ENCODE measurements around the gene KLF14.
"Not testable (repeated sequence)": the region's sequence is repeated elsewhere in the genome, so short reads cannot be mapped to it uniquely, and the experiment has no call there.

The KLF14 gene

GRCh38 chr7:130703851-130704250 is 30.2 kb downstream of the KLF14 start:
- peaks cover 20% of the 10 kb centered on the region for H3K9me3 Mint-ChIP-seq
- peaks cover 5% of the 10 kb centered on the region for H3K36me3 Mint-ChIP-seq (ENCODE audit: low read depth)
- peaks cover 5% of the 10 kb centered on the region for H3K27me3 Mint-ChIP-seq (ENCODE audit: low read depth, poor library complexity)
- H3K27ac Mint-ChIP-seq = no peak overlapping the region
- TF ChIP-seq CTCF (IDR thresholded peaks at IDR 0.05) = no peak
- no peak for DNase-seq
- no peaks in the 10 kb centered on the region for H3K4me1 Mint-ChIP-seq
- no peak overlapping the region for H3K4me3 Mint-ChIP-seq

- TF ChIP-seq CTCF (IDR thresholded peaks at IDR 0.05) = no peak
- H3K27ac Mint-ChIP-seq = no peak overlapping the region
- peaks cover 12% of the 10 kb centered on the region for H3K9me3 Mint-ChIP-seq
- H3K4me3 Mint-ChIP-seq = no peak overlapping the region
- no peaks in the 10 kb centered on the region for H3K27me3 Mint-ChIP-seq (ENCODE audit: low read depth, poor library complexity)
- no peaks in the 10 kb centered on the region for H3K4me1 Mint-ChIP-seq
- no peak for DNase-seq
- H3K36me3 Mint-ChIP-seq (ENCODE audit: low read depth) = peaks cover 5% of the 10 kb centered on the region
Observed at GRCh38 chr7:130701650-130702049, 32.4 kb downstream of the KLF14 start.

GRCh38 chr7:130700760-130701159 is 33.2 kb downstream of the KLF14 start:
- no peak overlapping the region for H3K27ac Mint-ChIP-seq
- H3K4me1 Mint-ChIP-seq = no peaks in the 10 kb centered on the region
- no peak for TF ChIP-seq CTCF (IDR thresholded peaks at IDR 0.05)
- no peak overlapping the region for H3K4me3 Mint-ChIP-seq
- H3K27me3 Mint-ChIP-seq (ENCODE audit: low read depth, poor library complexity) = no peaks in the 10 kb centered on the region
- DNase-seq = no peak
- H3K9me3 Mint-ChIP-seq = peaks cover 4% of the 10 kb centered on the region
- H3K36me3 Mint-ChIP-seq (ENCODE audit: low read depth) = no peaks in the 10 kb centered on the region

- Mint-ChIP-seq H3K36me3 (ENCODE audit: low read depth) (no peaks in the 10 kb centered on the region), H3K27me3 (ENCODE audit: low read depth, poor library complexity) (no peaks in the 10 kb centered on the region), H3K9me3 (peaks cover 4% of the 10 kb centered on the region), H3K27ac (no peak overlapping the region), H3K4me3 (no peak overlapping the region), H3K4me1 (no peaks in the 10 kb centered on the region)
- no peak for DNase-seq
- TF ChIP-seq CTCF (IDR thresholded peaks at IDR 0.05) = no peak
Observed at GRCh38 chr7:130699686-130700085, 34.3 kb downstream of the KLF14 start.

GRCh38 chr7:130697820-130698219 is 36.2 kb downstream of the KLF14 start:
- TF ChIP-seq CTCF (IDR thresholded peaks at IDR 0.05) = no peak
- H3K36me3 Mint-ChIP-seq (ENCODE audit: low read depth) = no peaks in the 10 kb centered on the region
- peaks cover 4% of the 10 kb centered on the region for H3K9me3 Mint-ChIP-seq
- no peaks in the 10 kb centered on the region for H3K4me1 Mint-ChIP-seq
- no peak overlapping the region for H3K4me3 Mint-ChIP-seq
- no peak for DNase-seq
- no peak overlapping the region for H3K27ac Mint-ChIP-seq
- H3K27me3 Mint-ChIP-seq (ENCODE audit: low read depth, poor library complexity) = no peaks in the 10 kb centered on the region

GRCh38 chr7:130695840-130696239 is 38.2 kb downstream of the KLF14 start:
- no peak overlapping the region for H3K27ac Mint-ChIP-seq
- peaks cover 6% of the 10 kb centered on the region for H3K9me3 Mint-ChIP-seq
- H3K36me3 Mint-ChIP-seq (ENCODE audit: low read depth) = no peaks in the 10 kb centered on the region
- H3K4me3 Mint-ChIP-seq = no peak overlapping the region
- no peaks in the 10 kb centered on the region for H3K27me3 Mint-ChIP-seq (ENCODE audit: low read depth, poor library complexity)
- DNase-seq = no peak
- H3K4me1 Mint-ChIP-seq = no peaks in the 10 kb centered on the region
- TF ChIP-seq CTCF (IDR thresholded peaks at IDR 0.05) = peak; percentile 39

GRCh38 chr7:130692396-130692795 is 41.6 kb downstream of the KLF14 start:
- H3K27ac Mint-ChIP-seq; DNase-seq; H3K27me3 Mint-ChIP-seq (ENCODE audit: low read depth, poor library complexity); H3K4me3 Mint-ChIP-seq; H3K4me1 Mint-ChIP-seq; H3K36me3 Mint-ChIP-seq (ENCODE audit: low read depth): not testable (repeated sequence)
- peaks cover 12% of the 10 kb centered on the region for H3K9me3 Mint-ChIP-seq

Data from nephron progenitor cell (in vitro differentiated cells).